SKM-1 (cell line): ENCODE measurements around the gene DOCK4.

ENCODE experiments used
- DNase-seq: peaks from one replicate; lab custom pipeline; 2025; ENCODE audit not compliant: unreplicated experiment; lab: John Stamatoyannopoulos, UW

DOCK4 gene

DNA sequence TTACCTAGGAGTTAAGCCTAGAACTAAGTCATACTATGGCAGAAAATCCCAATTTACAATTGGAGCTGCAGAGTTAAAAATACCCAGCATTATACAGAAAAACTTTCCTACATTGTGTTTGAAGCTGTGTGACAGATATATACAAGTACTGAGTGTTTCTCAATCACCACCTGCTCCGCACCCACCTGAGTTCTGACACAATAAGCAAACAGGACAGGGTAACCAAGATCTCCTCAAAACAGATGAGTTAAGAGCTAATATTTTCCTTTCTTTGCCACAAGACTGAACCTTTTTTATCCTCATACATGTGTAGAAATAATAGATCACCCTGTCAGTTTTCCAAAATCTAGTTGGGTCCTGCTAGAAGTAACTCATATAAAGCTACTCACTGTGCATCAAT, 186.3 kb downstream of the DOCK4 start:
- no peak for DNase-seq

DNA sequence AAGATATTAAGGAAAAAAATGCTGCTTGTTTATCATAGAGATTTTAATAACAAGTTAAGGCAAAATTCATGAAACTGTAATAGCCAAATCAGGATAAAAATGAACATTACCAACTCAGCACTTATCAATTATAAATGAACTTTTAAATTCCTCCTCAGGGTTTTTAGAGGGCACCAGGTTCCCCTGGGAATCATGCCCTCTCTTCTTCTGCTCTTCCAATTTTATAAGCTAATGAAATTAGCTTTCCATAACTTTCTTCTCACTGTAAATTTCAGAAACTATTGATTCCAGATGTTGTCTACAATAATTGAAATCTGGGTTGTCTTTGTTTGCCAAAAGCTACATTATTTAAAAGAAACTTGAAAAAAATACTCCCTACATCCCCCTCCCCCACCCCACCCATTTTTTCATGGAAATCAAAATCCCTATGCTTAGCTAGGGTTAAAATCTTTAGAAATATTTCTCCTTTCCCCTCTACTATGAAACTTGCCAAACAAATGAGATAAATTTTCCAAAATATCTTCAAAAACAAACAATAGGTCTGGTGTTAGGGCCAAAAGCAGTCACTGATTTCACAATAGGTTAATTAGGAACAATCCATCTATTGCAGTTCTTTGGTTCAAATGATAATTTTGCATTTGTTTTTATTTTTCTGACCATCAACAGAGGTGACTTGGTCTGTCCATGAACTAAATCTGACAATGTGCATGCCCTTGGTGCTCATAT, 187.7 kb downstream of the DOCK4 start:
- no peak for DNase-seq

DNA sequence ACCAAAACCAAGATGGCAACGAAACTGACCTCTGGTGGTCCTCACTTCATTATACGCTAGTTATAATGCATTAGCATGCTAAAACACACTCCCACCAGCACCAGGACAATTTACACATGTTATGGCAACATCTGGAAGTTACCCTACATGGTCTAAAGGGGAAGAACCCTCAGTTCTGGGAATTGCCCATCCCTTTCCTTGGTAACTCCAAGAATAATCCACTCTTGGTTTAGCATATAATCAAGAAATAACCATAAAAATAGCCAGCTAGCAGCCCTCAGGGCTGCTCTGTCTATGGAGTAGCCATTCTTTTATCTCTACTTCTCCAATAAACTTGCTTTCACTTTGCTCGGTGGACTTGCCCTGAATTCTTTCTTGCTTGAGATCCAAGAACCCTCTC, 191.1 kb downstream of the DOCK4 start:
- DNase-seq = no peak

DNA sequence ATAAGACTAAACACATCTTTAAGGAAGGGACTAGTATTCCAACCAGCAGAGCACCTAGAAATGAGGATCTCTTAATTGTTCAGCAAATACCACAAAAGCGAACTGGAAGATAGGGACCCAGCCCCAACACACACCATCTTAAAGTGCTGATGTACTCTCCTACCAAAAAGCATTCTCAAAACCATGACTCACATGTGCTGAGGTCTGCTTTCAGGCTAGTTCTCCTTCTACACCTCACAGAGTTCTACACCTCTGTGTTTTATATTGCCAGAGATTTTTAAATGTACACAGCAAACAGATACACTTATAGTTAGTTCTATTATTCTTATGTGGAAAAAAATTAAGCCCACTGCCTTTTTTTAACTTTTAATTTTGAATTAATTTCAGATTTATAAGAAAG, 191.9 kb downstream of the DOCK4 start:
- no peak for DNase-seq

DNA sequence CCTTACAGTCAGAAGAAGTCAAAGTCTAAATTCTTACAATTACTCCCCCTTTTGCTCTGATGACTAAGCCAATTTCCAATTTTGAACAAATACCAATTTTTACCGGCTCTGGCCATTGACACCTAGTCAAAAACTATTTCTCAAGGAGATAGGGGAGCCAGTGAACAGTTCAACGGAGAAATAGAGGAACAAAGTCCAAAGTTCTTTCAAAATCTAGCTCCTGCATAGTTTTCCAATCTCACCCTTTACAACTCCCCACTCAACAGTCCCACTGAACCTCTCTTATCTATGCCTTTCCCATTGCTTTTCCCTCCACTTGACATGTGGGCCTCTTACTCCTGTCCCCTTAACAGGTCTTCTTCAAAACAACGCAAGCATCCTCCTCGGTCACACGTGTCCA, 192.9 kb downstream of the DOCK4 start:
- no peak for DNase-seq

DNA sequence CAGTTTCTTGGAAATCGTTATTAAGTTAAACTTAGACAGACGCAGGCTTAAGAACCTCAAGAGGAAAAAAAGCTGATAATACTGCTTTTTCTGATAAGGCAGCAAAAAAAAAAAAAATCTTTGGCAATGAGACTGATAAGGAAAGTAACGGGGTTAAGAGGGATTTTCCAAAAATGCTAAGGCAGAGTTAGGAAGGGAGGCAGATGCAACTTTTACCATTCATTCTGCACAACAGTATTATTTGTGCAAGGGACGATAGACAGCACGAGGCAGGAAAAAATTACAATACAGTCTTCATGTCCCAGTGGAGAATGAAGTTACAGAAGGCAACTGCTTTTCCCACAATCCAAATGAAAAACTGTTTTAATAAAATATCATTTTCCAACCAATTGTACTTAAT, 194.0 kb downstream of the DOCK4 start:
- no peak for DNase-seq

DNA sequence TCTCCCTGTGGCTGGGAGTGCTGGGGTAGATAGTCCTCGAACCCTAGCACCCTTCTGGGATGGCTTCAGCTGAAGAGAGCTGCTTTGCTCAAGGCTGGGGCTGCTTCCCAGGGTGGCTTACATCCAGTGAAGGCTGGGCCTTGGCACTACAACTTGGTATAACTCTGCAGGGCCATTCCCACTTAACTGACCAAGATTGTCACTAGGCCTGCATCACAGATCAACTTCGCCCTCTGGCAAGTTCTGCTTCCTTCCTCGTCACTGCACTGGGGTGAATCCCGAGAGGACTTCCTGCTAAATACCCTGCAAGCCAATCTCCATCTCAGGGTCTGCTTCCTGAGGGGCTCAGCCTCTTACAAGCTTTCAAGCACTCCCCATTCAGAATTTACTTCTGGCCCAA, 195.2 kb downstream of the DOCK4 start:
- DNase-seq = no peak

DNA sequence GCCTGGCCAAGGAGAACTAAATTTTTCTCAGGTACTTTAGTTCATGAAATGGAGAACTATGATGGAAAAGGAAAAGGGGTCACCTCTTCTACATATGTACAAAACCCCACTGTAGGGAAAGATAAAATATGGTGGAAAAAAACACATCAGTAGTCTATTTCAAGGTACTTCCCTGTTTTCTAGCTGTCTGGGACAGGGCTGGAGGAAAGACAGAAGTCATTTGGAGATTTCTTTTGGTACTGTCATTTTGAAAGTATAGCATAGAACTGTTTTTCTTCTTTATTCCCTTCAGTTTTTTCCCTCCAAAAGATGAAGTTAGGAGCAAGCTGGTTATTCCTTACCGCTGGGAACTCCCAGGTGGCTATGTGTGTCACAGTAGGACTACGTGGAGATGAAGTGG, 196.1 kb downstream of the DOCK4 start:
- no peak for DNase-seq

DNA sequence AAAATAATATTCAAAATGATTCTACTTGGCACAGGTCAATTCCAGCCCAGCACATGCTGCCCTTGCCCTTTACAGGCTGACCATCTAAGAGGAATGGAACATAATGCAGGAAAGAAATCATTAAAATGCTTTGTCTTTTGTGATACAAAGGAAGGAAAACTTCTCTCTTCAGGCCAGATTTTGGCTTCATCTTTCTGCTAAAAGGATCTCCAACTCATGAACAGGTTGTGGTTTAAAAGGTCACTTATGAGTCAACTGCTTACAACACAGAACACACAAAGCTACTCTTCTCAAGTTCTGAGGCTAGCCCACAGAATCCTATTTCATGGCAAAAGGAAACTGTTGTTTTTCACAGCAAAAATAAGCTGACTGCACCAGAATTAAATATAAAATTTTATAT, 197.1 kb downstream of the DOCK4 start:
- peak; percentile 24 for DNase-seq

DNA sequence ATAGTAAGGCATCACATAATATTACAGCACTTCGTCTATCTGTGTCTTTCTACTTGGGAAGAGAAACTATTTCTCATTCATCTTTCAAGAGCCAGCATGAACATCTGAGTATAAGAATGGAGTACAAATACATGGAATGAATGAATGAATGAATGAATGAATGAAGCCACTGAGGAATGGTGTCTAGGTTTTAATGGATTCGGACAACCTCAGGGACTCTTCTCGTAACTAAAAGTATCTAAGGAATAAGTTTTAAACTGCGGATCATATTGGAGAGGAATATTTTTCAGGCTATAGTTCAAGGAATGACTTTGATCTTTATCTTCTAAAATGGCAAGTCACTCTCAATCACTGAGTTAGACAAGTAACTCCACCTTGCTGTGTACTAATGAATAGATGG, 199.0 kb downstream of the DOCK4 start:
- DNase-seq = no peak

DNA sequence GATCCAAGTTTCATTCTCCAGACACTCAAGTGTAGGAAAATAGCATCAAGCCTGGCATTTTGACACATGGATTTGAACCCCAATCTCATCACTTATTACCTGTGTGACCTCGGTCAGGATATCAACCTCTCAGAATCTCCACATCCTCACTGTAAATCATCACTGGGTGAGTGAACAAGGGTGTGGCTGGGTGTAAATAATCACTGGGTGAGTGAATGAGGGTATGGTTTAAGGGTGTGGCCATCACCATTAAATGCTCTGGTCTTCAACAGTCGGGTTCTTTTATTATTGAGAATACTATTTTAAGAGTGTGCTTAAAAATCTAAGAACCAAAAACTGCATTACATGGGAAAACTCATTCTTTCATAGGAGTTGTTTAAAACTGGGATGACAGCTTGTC, 200.1 kb downstream of the DOCK4 start:
- DNase-seq = no peak

DNA sequence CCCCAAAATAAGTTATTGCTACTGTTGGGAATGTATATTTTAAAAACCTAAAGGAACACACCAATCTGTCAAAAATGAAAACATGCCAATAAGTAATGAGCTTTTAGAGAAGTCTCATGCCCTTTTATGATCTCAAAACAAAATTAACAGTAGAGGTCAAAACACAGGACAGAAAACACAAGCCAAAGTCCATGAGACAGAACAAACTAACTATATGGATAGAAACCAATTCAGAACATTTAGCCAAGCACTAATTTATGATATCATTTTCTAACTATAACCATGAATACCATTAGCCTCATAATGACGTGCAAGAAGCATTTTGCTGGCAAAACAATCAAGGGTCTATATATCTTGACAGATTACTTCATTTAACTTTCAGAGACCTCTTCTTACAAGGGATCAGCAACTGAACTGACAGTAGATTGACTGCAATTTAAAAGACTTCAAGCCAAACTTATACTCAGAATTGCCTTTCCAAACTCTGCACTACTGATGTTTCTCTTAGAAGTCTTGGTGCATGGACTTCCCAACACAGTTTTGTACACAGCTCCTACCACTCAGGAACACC, 200.9 kb downstream of the DOCK4 start:
- no peak for DNase-seq

DNA sequence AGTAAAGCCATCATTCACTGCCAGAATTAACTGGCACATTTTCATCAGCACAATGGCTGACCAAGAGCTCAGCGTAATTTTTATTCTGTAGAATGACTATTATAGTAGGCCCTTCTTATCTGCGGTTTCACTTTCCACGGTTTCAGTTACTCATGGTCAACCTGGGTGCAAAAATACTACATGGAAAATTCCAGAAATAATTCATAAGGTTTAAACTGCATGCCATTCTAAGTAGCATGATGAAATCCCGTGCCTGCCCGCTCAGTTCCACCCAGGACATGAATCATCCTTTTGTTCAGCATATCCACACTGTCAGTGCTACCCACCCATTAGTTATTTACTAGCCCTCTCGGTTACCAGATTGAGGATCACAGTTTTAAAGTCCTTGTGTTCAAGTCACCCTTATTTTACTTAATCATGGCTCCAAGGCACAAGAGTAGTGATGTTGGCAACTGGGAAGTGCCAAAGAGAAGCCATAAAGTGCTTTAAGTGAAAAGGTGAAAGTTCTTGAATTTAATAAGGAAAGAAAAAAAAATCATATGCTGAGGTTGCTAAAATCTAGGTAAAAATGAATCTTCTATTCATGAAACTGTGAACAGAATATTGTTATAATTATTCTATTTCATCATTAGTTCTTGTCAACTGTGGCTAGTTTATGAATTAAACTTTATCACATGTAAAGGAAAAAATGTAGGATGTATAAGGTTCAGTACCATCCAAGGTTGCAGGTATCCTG, 204.9 kb downstream of the DOCK4 start:
- no peak for DNase-seq

DNA sequence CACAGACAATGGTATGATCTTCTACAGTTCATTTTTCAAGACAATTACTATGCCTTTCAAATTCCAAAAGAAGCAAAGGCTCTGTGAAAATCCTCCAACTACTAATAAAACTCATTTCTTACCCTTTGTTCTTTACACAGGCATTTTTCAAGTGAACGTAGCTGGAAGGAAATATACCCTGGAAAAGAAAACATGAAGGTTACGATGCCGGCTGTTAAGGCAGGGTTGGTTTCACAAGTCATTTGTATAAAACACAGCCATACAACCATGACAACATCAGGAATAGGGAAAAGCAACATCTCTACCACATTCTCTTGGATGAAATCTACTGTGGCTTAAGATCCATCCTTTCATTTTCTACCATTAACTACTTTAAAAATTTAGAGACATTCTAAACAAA, 207.9 kb downstream of the DOCK4 start:
- DNase-seq = no peak

DNA sequence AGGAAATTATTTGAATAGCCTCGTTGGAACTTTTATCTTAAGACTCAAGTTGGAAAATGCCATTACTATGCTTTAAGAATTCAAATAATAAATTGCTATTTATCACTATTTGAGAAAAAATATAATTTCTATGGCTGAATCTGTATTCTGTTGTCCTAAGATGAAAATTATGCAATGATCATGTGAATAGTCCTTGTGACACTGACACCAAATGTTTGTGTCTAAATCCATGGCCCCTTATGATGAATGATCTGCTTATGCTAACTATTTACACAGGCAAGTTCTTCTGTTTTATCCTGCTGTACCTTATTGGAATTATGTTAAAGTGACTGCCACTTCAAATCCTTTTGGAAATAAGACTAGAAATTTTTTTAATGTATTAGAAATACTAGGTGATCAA, 208.7 kb downstream of the DOCK4 start:
- no peak for DNase-seq

DNA sequence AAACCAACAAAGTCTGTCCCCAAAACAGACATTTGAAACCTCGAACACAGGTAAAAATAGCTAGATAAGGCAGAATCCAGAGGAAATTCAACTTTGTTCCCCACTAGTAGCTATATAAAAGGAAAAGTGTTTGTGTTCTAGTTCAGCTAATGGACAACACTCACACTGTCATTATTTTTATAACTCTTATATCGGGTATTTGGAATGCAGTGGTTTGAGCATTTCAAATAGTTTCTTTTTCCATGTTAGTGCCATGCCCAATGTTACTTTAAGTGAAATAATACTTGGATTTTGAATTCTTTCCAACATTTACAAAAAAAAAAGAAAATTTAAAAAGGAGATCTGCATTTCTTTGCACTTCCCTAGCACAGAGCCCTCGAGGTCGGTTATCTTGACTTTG, 213.6 kb downstream of the DOCK4 start:
- DNase-seq = no peak

DNA sequence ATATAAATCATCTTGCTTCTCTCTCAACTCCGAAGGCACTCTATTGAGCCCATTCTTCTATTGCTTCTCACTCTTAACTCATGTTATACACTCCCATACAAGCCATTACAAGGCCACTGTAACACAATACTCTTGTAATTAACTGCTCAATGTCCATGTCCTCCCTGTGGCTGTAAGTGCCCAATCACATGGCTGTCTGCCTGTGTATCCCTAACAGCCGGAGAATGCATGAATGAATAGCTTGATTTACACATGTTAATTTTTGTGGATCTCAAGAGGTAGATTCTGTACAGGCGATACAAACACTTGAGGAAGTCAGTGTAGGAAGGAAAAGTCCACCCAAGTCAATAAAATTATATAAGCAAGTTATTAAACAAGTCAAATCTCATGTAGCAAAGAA, 215.6 kb downstream of the DOCK4 start:
- no peak for DNase-seq

DNA sequence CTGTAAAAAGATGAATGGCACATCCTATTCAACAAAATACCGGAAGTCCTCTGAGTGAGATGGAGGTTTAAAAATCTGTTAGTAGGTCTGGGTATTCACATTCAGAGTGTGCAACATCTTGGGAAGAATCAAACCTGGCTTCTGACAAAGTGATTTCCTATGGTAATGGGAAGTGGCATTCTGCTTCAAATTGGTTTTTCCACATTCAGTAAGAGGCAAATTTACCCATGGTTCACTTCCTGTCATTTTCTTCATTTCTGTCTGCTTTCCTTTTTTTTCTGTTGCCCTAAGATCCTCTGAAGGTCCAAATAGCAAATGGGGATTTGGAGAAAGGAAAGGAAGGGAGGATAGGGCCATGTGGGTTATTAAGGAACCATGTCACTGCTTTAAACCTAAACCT, 218.3 kb downstream of the DOCK4 start:
- DNase-seq = no peak

DNA sequence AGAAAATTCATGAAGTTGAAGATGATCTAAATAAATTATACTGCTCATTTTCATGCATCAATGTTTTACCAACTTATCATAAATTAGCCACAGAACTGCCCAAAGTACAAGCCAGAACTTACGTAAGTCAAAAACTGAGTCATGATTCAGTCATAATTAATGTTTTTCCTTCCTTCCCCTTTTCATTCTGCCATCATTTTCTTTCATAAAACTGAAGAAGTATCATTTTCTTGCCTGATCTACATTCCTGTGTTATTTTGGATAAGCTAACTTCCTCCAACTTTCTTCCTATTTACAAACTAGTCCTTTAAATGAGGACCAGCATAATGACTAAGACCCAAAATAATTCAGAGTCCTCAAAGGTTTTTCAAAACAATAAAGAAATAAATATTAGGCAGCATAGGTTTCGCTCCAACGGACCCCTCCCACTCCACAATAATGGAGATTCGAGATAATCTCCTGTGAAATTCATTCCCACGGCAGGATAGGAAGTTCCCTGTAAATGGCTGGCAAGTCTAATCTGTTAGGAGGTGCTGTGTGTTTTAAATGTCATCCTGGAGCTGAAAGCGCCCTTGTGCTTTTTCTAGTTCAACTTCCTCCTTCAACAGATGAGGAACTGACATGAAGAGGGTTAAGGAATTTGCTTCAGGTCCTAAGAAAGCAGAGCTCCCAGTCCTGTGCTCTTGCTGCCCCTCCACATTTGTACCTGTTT, 218.9 kb downstream of the DOCK4 start:
- DNase-seq = peak; percentile 56

DNA sequence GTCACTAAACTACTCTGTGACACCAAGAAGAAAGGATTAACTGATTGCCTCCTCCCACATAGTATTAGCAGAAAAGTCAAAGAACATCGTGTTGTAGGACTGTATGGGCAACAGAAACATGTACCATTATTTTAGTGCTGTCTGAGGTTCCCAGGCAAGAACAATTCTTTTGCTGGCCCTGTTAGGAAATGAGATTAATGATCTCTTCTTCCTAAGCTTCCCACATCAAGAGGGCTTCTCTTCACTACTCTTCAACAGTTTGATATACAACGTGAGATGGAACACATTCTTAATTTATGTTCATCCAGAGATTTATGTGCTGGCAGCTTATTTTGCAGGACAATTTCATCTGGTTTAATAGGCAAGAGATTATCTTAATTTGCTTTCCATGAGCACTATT, 219.6 kb downstream of the DOCK4 start:
- no peak for DNase-seq

DNA sequence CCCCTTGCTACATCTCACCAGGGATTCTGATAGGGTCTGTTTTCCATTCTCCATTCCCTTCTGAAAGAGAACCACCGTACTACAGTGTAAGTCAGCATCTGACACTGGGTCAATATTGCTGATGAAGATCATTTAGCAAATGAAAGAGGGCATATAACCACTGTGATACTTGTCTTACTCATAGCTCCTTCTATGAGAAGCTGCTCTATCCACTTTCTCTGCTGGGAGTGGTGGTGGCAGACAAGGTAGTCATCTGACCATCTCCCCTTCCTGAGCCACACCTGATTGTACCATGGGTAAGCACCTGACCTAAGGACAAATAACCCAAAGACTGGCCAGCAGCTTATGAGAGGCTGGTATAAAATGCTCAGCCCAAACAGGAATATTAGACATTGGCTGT, 220.4 kb downstream of the DOCK4 start:
- no peak for DNase-seq

DNA sequence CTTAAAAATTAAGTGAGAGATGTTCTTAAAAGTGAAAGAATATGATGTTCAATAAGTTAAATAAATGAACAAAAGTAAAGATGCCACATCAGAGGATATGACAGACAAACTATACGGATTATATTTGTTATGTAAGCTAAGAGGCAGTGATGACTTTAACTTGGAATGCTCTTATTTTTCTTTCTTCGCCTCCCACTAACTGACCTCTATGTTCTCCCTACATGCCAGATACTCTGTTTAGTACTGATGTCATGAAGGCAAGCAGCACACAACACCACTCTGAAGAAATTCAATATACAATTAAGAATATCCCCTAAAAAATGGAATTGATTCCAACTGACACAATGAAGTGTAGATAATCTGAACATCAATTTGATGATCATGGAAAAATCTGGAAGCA, 223.4 kb downstream of the DOCK4 start:
- no peak for DNase-seq
